HG02884 (cell line): ENCODE measurements around the gene MTUS2.
A peak's percentile ranks its signal among the peaks of the same experiment; 100 is the strongest.
"Not testable (repeated sequence)": the region's sequence is repeated elsewhere in the genome, so short reads cannot be mapped to it uniquely, and the experiment has no call there.

ENCODE experiments used
- ATAC-seq: cut with Tn5 transposase; IDR thresholded peaks from one replicate; pipeline ENCODE4 v1.9.1; 2021; ENCODE audit warnings: mild to moderate bottlenecking, moderate library complexity; ENCODE audit not compliant: unreplicated experiment

Gene MTUS2

GRCh38 chr13:29156136-29156535 lies 336.0 kb downstream of the MTUS2 start:
- ATAC-seq, result no peak

DNA sequence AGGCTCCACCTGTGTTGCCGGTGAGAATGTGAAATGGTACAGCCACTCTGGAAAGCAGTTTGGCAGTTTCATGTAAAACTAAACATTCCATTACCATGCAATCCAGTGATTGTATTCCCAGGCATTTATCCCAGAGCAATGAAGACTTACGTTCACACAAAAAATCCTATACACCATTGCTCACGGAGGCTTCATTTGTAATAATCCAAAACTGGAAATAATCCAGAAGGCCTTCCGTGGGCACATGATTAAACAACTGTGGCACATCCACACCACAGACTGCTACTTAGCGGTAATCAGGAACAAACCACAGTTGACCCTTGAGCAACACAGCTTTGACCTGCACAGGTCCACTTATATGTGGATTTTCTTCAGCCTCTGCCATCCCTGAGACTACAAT lies 339.7 kb downstream of the MTUS2 start:
- ATAC-seq, result no peak

GRCh38 chr13:29160862-29161261 lies 340.7 kb downstream of the MTUS2 start:
- ATAC-seq, result no peak

DNA sequence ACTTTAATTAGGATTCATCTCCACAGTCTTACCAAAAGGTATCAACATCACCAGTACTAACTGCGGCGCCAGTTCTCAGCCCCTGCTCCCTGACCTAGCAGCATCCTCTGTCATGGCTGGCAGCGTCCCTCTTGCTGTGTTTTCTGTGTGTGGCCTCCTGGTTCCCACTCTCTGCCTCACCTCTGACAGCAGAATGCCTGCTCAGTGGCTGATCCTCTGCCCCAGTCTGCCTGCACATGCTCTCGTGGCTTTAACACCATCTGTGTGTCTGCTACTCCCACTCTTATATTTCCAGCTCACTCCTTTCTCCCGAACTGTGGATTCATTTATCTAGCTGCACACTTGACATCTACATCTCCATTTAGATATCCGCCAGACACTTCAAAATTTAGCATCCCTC lies 341.5 kb downstream of the MTUS2 start:
- no peak for ATAC-seq

DNA sequence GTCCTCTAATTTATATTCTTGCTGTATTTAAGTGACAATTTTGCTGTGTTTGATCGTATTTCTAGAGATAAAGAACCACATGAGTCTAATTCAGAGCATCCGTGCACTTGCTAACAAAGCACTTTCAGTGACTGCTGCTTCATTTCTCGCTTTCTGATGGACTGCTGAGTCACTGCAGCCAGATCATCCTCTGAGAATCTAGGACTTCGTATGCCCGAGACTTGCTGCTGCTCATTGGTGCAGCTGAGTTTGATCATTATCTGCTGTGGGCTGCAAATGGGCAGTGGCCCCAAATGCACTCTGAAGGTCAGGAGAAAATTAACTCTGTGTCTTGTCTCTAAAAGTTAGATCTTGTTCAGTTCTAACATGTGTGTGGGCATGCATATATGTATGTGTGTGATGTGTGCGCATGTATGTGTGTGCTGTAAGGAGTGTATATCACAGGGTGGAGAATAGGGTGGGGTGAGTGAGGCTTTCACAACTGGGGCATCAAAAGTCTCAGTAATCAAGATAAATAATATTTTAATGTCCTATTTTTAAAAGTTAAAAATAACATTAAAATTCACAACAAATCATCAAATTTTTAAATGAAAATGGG lies 342.6 kb downstream of the MTUS2 start:
- ATAC-seq, result no peak

- no peak for ATAC-seq
These were observed 344.0 kb downstream of the MTUS2 start for GRCh38 chr13:29164116-29164515.

DNA sequence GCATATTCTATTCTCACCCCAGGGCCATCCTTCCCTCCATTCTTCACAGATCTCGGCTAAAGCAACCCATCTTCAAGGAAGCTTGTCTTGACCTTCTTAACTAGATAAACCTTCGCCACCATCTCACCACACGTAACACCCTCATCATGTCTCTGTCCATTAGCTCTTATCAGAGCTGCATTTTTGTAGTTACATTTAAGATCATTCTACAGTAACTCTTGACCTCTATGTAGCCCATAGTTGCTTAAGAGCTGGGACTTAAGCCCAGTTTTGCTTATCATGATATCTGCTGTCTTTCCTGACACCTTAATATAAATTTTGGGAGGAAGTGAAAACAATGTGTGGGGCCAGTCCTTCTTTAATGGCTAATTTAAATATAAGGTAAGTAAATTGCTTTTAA lies 345.1 kb downstream of the MTUS2 start:
- no peak for ATAC-seq

GRCh38 chr13:29165840-29166239 lies 345.7 kb downstream of the MTUS2 start:
- ATAC-seq, result no peak

- no peak for ATAC-seq
These were observed 350.4 kb downstream of the MTUS2 start for GRCh38 chr13:29170436-29171082.

DNA sequence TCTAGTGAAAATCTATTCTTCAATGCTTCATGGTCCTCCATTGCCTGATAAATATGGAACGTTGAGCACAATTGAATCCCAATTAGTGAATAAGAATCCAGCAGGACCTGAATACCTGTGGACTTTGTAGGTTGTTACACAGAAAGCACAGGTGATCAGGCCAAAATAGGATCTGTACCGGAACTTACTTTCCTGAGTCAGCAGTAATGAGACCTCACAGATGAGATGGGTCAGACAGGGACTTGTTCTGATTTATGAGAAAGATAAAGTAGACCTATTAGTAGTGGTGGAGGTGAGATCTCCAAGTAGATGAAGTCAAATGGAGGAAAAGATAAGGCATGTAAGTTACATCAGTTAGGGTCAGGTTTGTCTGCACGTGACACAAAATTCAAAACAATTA lies 351.1 kb downstream of the MTUS2 start:
- no peak for ATAC-seq

- ATAC-seq, result no peak
These were observed 354.0 kb downstream of the MTUS2 start for GRCh38 chr13:29174093-29174492.

DNA sequence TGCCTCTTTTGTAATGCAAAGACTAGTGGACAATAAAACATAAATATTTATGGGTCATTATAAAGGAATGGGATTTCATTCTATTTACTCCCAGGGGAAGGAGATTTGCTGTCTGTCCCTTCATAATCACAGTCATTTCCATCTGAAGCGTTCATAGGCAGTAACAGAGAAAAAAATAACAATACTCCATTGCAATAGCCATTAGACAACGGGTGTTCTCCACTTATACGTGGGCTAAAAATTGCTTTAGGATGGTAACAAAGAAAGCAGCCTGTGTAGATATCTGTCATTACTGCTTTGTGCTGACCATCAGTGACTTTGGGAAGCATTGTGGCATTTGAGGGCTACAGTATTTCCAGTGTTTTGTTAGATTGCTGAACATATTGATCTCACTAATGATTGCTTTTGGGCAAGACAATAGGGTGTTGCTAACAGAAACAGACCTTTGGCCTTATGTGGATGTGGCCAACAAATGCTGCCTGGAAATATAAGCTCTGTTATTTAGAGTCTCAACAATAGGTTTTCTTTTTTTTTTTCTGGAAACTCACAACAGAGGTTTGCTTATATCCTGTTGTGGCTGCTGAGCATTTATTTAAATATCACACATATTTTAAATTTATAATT lies 355.2 kb downstream of the MTUS2 start:
- ATAC-seq, result no peak

GRCh38 chr13:29180055-29180454 lies 359.9 kb downstream of the MTUS2 start:
- no peak for ATAC-seq

DNA sequence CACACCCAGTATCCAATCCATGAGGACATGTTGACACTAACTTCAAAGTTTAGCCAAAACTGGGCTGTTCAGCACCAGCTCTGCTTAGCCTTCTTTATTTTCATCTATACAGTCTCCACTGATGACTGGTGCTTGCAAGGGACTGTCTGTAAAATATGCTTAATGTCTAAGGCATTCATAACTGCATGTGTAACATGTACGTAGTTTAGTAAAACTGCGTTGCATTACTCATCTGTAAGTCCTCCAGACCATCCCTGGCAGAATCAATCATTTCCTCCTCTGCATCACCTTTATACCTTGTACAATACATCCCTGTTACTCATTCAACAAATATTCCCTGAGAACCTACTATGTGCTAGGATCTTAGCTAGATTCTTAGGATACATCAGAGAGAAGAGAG lies 362.1 kb downstream of the MTUS2 start:
- no peak for ATAC-seq

- ATAC-seq, result no peak
These were observed 365.8 kb downstream of the MTUS2 start for GRCh38 chr13:29185926-29186325.

GRCh38 chr13:29187584-29187983 lies 367.4 kb downstream of the MTUS2 start:
- no peak for ATAC-seq

GRCh38 chr13:29190298-29190697 lies 370.2 kb downstream of the MTUS2 start:
- ATAC-seq, result no peak

- ATAC-seq, result no peak
These were observed 372.9 kb downstream of the MTUS2 start for GRCh38 chr13:29193083-29193482.

DNA sequence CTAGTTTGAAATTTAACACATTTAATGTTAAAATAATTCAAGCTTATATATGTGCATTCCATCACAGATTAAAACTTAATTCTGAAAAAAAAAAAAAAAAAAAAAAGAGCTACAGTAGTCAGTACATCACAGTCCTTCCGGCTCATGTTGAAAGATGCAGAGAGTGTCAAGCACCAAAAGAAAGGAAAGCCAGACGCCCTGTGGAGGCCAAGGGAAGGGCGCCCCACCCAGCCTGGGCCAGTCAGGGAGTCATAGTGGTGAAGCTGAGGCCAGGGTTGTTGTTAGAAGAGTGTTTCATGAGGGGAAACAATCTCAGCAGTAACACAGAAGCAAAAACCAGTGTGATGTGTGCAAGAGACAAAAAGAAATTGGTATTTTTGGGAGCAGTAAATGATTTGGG lies 375.3 kb downstream of the MTUS2 start:
- no peak for ATAC-seq

GRCh38 chr13:29196409-29197074 lies 376.4 kb downstream of the MTUS2 start:
- peak; percentile 93 for ATAC-seq

DNA sequence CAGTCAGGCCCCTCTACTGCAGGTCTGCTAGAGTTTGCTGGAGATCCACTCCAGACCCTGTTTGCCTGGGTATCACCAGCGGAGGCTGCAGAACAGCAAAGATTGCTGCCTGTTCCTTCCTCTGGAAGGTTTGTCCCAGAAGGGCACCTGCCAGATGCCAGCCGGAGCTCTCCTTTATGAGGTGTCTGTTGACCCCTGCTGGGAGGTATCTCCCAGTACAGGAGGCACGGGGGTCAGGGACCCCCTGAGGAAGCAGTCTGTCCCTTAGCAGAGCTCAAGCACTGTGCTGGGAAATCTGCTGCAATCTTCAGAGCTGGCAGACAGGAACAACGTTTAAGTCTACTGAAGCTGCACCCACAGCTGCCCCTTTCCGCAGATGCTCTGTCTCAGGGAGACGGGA lies 382.6 kb downstream of the MTUS2 start:
- not testable (repeated sequence) for ATAC-seq

DNA sequence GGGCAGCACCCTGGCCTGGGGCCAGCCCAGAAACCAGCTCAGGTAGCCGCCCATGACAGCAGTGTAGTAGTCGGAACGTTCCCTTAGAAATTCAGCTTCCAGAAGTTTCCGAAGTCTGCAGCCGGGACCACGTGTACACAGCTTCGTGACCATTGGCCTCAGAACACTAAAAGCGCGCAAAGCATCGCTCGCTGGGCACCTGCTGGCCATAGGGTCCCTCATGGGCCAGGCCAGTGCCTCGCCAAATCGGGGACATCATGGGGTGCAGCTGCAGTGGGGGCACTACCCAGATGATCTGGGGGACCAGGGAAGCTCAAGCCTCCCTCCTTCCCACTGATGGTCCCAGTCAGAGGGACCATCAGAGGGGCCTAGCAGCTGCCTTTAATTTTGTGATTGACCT lies 384.5 kb downstream of the MTUS2 start:
- no peak for ATAC-seq
